HCT116 (cell line): ENCODE measurements around the gene CCNK. TPM values are rescaled to one million over a fixed set of nuclear protein-coding genes. Genes with fewer than 3 reads are reported as not detected.

ENCODE experiments used
- ATAC-seq: fragments of 200-7000 bp; cut with Tn5 transposase; 2 replicates; pipeline ENCODE4 v1.9.1; 2020; ENCODE audit warnings: mild to moderate bottlenecking, moderate library complexity
- BruUV-seq: library from RNA; stranded (reverse); fragments of 400-500 nt; replicated peaks from 2 replicates; lab custom pipeline; 2021; lab: Mats Ljungman, UMichigan
- CTCF ChIA-PET: fragments of 300-600 bp; sonication (Branson Sonifier 250); formaldehyde crosslinking; loops from one replicate; lab custom pipeline; 2021; ENCODE audit warnings: antibody characterized with exemption; lab: Charles Lee
- POLR2A ChIA-PET: fragments of 300-600, 350-600 bp; sonication (Branson Sonifier 250); formaldehyde crosslinking; loops from one replicate; lab custom pipeline; 2021; ENCODE audit warnings: antibody characterized with exemption; lab: Charles Lee
- RAD21 ChIA-PET, 2 experiments: fragments of 300-600 bp; sonication (Branson Sonifier 250); formaldehyde crosslinking; loops; one replicate each; lab custom pipeline; 2023; ENCODE audit warnings: low total read pairs in 2 of 2; ENCODE audit not compliant: uncharacterized antibody in 2 of 2, unreplicated experiment in 2 of 2, low non-redundant PET in 1 of 2; lab: Charles Lee
- DNase-seq: peaks from one replicate; pipeline ENCODE4 v3.0.0-alpha.2; 2010; ENCODE audit warnings: low read depth, low spot score
- H2AFZ ChIP-seq: fragments of 200-600 bp; shearing (Covaris generic), sonication (generic); 2 replicates; pipeline ENCODE4 v1.6.1; 2017; ENCODE audit warnings: low read depth, mixed run types, mixed read lengths, antibody characterized with exemption, low read length; ENCODE audit not compliant: poor library complexity, severe bottlenecking
- H3K27ac ChIP-seq: 2 replicates; pipeline ENCODE4 v1.5.1; 2012; ENCODE audit warnings: low read depth, low read length
- H3K27me3 ChIP-seq: fragments of 200-600 bp; sonication (generic); 2 replicates; pipeline ENCODE4 v1.6.1; 2016; ENCODE audit warnings: mixed run types, low read length, mixed read lengths; ENCODE audit not compliant: insufficient read depth
- H3K36me3 ChIP-seq, 2 experiments: fragments of 200-500 bp in 1 of 2; fragments of 200-600 bp in 1 of 2; sonication (Bioruptor generic) in 1 of 2; sonication (generic) in 1 of 2; 2 replicates each; pipeline versions ENCODE4 v1.5.1 to v1.6.1; 2014 to 2016; ENCODE audit warnings: low read length in 2 of 2, inconsistent platforms in 1 of 2, mixed read lengths in 1 of 2, mixed run types in 1 of 2; ENCODE audit not compliant: insufficient read depth in 2 of 2, control insufficient read depth in 1 of 2
- H3K4me1 ChIP-seq, 2 experiments: fragments of 200-600 bp in 1 of 2; sonication (generic) in 1 of 2; 2 replicates each; pipeline versions ENCODE4 v1.5.1 to v1.6.1; 2012 to 2017; ENCODE audit warnings: low read length in 2 of 2, inconsistent platforms in 1 of 2, mild to moderate bottlenecking in 1 of 2, mixed read lengths in 1 of 2, mixed run types in 1 of 2, moderate library complexity in 1 of 2; ENCODE audit not compliant: insufficient read depth in 2 of 2, control insufficient read depth in 1 of 2
- H3K4me2 ChIP-seq: fragments of 200-600 bp; sonication (generic); 2 replicates; pipeline ENCODE4 v1.6.1; 2017; ENCODE audit warnings: mixed run types, low read length, mixed read lengths
- H3K4me3 ChIP-seq, 2 experiments: fragments of 200-600 bp in 1 of 2; sonication (generic) in 1 of 2; replicated peaks in 1 of 2; 2 replicates each; pipeline ENCODE4 v1.5.1; 2011 to 2016; ENCODE audit warnings: low read length in 2 of 2, control low read depth in 1 of 2, low read depth in 1 of 2, mild to moderate bottlenecking in 1 of 2, mixed read lengths in 1 of 2, mixed run types in 1 of 2
- H3K79me2 ChIP-seq: fragments of 200-600 bp; sonication (generic); 2 replicates; pipeline ENCODE4 v1.6.1; 2017; ENCODE audit warnings: mild to moderate bottlenecking, mixed run types, low read length, moderate library complexity, mixed read lengths; ENCODE audit not compliant: insufficient read depth
- H3K9ac ChIP-seq: fragments of 200-600 bp; sonication (generic); 2 replicates; pipeline ENCODE4 v1.6.1; 2016; ENCODE audit warnings: low read length, mixed read lengths
- H3K9me2 ChIP-seq: fragments of 200-600 bp; sonication (generic), shearing (Covaris generic); 2 replicates; pipeline ENCODE4 v1.6.1; 2017; ENCODE audit warnings: mixed run types, mild to moderate bottlenecking, moderate library complexity; ENCODE audit not compliant: insufficient read depth
- H3K9me3 ChIP-seq, 2 experiments: fragments of 200-500 bp in 1 of 2; fragments of 200-600 bp in 1 of 2; sonication (Bioruptor generic) in 1 of 2; sonication (generic) in 1 of 2; 2 replicates each; pipeline ENCODE4 v1.6.1; 2014 to 2017; ENCODE audit warnings: low read length in 2 of 2, mixed read lengths in 2 of 2, inconsistent platforms in 1 of 2, low read depth in 1 of 2, mild to moderate bottlenecking in 1 of 2, mixed run types in 1 of 2, moderate library complexity in 1 of 2; ENCODE audit not compliant: control insufficient read depth in 1 of 2, insufficient read depth in 1 of 2
- H4K20me1 ChIP-seq: fragments of 200-600 bp; sonication (generic), shearing (Covaris generic); 2 replicates; pipeline ENCODE4 v1.6.1; 2017; ENCODE audit warnings: mixed run types, mild to moderate bottlenecking, moderate library complexity; ENCODE audit not compliant: insufficient read depth
- JUND ChIP-seq: IDR thresholded peaks from 2 replicates; pipeline ENCODE4 v1.6.1; 2012
- POLR2A ChIP-seq: IDR thresholded peaks from 2 replicates; pipeline ENCODE4 v1.7.0; 2011; ENCODE audit warnings: borderline replicate concordance; ENCODE audit not compliant: insufficient read depth, insufficient read length; ENCODE audit errors: extremely low read depth
- POLR2AphosphoS5 ChIP-seq: IDR thresholded peaks from 2 replicates; pipeline ENCODE4 v1.6.1; 2011; ENCODE audit warnings: mild to moderate bottlenecking, low read depth, low read length, moderate library complexity
- RAD21 ChIP-seq: IDR thresholded peaks from 2 replicates; pipeline ENCODE4 v1.6.1; 2012; ENCODE audit warnings: low read depth, mild to moderate bottlenecking
- SP1 ChIP-seq: IDR thresholded peaks from 2 replicates; pipeline ENCODE4 v1.6.1; 2012; ENCODE audit warnings: low read depth
- TCF7L2 ChIP-seq: IDR thresholded peaks from 2 replicates; pipeline ENCODE4 v1.7.0; 2011; ENCODE audit warnings: borderline replicate concordance, inconsistent platforms; ENCODE audit not compliant: insufficient read depth, insufficient read length; ENCODE audit errors: extremely low read depth
- intact Hi-C: fragments of 100-400 bp; cut with micrococcal nuclease; formaldehyde crosslinking; loops from 2 replicates; pipeline ENCODE4 v1.10.0; 2022
- total RNA-seq: library from RNA; stranded (reverse); gene quantifications from one replicate; pipeline ENCODE4 v1.2.1, GENCODE V29; 2021; ENCODE audit not compliant: unreplicated experiment
- TF ChIP-seq, protein P1 (sequence below): IDR thresholded peaks from 2 replicates; pipeline ENCODE4 v1.6.1; 2012; ENCODE audit warnings: low read depth

CCNK gene
- total RNA-seq, 1 experiment from 2014 or later = 68.2 TPM

DNA sequence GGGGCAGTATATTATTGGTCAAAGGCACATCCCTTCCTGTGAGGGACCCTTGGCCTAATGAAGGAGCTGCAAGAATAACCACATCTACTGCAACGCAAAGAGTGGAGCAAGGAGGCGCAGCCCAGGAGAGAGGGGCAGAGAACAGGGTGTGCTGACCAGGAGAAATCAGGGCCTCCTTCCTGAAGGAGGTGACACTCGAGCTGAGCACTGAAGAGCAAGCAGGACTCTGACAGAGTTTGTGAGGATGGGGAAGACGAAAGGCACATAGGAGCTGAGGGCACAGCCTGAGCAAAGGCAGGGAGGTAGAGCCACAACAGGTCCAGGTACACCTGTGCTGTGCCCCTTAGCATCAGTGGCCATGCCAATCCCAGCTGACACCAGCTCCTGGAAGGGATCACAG is 62.2 kb downstream of the CCNK start:
- H3K4me1 ChIP-seq = peaks cover 5 to 18% of the 10 kb centered on the region in 2 experiments
- no peaks in the 10 kb centered on the region for H3K9me3 ChIP-seq
- no peaks in the 10 kb centered on the region for H3K27me3 ChIP-seq
- no peaks in the 10 kb centered on the region for H4K20me1 ChIP-seq
- H3K9ac ChIP-seq = no peak overlapping the region
- no peaks in the 10 kb centered on the region for H3K36me3 ChIP-seq
- no peak for ATAC-seq
- BruUV-seq = no TSS peak
- POLR2A ChIA-PET = no interaction called here
- H2AFZ ChIP-seq = no peak overlapping the region
- no peak overlapping the region for H3K4me3 ChIP-seq
- no peaks in the 10 kb centered on the region for H3K9me2 ChIP-seq
- RAD21 ChIA-PET = no interaction called here
- TF ChIP-seq POLR2AphosphoS5 (no peak), RAD21 (no peak)
- H3K79me2 ChIP-seq = peaks cover 42% of the 10 kb centered on the region
- no peak overlapping the region for H3K4me2 ChIP-seq
- no peak overlapping the region for H3K27ac ChIP-seq
- CTCF ChIA-PET = no interaction called here
- DNase-seq = no peak
- intact Hi-C loops = no loop called here

DNA sequence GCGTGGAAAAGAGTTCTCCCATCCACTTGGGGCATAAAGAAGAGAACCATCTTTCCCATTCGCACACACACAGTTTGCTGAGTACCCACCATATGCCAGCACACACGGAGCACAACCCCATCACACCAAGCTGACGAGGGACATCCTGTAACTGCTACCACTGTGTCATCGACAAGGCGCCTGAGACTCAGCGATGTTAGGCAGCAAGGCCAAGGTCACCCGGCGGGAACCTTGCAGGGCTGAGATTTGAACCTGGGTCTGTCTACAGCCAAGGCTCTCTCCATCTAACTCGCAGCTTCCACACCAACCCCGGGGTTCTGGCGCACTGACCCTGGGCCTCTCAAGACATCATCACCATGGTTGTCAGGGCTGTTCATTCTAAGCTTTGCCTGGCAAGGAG is 62.8 kb downstream of the CCNK start:
- H3K9me2 ChIP-seq = no peaks in the 10 kb centered on the region
- no peak overlapping the region for H3K27ac ChIP-seq
- no peak overlapping the region for H3K4me3 ChIP-seq
- no peak overlapping the region for H3K9ac ChIP-seq
- ChIA-PET CTCF (no interaction called here), POLR2A (no interaction called here), RAD21 (no interaction called here)
- peaks cover 36% of the 10 kb centered on the region for H3K79me2 ChIP-seq
- no peaks in the 10 kb centered on the region for H3K27me3 ChIP-seq
- BruUV-seq = no TSS peak
- no peak overlapping the region for H3K4me2 ChIP-seq
- TF ChIP-seq TCF7L2 (no peak), POLR2A (no peak), SP1 (no peak), JUND (no peak), POLR2AphosphoS5 (no peak)
- TF ChIP-seq, protein P1, sequence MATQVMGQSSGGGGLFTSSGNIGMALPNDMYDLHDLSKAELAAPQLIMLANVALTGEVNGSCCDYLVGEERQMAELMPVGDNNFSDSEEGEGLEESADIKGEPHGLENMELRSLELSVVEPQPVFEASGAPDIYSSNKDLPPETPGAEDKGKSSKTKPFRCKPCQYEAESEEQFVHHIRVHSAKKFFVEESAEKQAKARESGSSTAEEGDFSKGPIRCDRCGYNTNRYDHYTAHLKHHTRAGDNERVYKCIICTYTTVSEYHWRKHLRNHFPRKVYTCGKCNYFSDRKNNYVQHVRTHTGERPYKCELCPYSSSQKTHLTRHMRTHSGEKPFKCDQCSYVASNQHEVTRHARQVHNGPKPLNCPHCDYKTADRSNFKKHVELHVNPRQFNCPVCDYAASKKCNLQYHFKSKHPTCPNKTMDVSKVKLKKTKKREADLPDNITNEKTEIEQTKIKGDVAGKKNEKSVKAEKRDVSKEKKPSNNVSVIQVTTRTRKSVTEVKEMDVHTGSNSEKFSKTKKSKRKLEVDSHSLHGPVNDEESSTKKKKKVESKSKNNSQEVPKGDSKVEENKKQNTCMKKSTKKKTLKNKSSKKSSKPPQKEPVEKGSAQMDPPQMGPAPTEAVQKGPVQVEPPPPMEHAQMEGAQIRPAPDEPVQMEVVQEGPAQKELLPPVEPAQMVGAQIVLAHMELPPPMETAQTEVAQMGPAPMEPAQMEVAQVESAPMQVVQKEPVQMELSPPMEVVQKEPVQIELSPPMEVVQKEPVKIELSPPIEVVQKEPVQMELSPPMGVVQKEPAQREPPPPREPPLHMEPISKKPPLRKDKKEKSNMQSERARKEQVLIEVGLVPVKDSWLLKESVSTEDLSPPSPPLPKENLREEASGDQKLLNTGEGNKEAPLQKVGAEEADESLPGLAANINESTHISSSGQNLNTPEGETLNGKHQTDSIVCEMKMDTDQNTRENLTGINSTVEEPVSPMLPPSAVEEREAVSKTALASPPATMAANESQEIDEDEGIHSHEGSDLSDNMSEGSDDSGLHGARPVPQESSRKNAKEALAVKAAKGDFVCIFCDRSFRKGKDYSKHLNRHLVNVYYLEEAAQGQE = no peak
- no peak overlapping the region for H2AFZ ChIP-seq
- no peaks in the 10 kb centered on the region for H3K9me3 ChIP-seq
- peaks cover 0 to 12% of the 10 kb centered on the region in 2 experiments; a peak in 2 of 4 replicates for H3K4me1 ChIP-seq
- intact Hi-C loops = no loop called here
- DNase-seq (no peak), ATAC-seq (no peak)
- H3K36me3 ChIP-seq = no peaks in the 10 kb centered on the region
- no peaks in the 10 kb centered on the region for H4K20me1 ChIP-seq
